WI38 (cell line): ENCODE results near the gene WDR6.

Experiments used
- H3K4me3 ChIP-seq: 2 replicates; pipeline ENCODE4 v1.5.1; 2011; ENCODE audit warnings: low read depth, mild to moderate bottlenecking, control low read depth, low read length
- TF ChIP-seq, protein P1 (sequence below): IDR thresholded peaks from 2 replicates; pipeline ENCODE4 v1.5.1; 2012; ENCODE audit warnings: low read depth, mild to moderate bottlenecking, control low read depth, low read length

Gene WDR6

DNA sequence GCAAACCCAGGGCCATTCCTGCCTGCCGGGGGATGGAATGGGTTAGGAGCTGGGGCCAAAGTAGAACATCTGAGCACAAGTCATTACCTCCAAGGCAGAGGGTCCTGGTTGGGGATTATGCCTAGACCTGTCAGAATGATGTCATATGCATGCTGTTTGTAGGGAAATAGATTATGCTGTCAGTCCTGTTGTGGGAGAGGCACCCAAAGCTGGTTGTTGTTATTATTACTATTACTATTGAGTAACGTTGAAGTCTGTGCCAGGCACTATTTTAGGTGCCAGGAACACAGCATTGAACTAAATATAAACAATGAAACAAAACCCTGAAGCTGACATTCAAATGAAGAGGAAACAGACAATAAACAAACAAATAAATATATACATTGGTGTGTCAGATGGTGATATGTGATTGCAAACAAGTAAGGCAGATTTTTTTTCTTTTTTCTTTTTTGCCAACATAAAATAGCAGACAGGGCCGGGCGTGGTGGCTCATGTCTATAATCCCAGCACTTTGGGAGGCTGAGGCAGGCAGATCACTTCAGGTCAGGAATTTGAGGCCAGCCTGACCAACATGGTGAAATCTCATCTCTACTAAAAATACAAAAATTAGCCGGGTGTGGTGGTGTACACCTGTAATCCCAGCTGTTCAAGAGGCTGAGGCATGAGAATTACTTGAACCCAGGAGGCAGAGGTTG is 15.2 kb upstream of the WDR6 start:
- TF ChIP-seq, protein P1, sequence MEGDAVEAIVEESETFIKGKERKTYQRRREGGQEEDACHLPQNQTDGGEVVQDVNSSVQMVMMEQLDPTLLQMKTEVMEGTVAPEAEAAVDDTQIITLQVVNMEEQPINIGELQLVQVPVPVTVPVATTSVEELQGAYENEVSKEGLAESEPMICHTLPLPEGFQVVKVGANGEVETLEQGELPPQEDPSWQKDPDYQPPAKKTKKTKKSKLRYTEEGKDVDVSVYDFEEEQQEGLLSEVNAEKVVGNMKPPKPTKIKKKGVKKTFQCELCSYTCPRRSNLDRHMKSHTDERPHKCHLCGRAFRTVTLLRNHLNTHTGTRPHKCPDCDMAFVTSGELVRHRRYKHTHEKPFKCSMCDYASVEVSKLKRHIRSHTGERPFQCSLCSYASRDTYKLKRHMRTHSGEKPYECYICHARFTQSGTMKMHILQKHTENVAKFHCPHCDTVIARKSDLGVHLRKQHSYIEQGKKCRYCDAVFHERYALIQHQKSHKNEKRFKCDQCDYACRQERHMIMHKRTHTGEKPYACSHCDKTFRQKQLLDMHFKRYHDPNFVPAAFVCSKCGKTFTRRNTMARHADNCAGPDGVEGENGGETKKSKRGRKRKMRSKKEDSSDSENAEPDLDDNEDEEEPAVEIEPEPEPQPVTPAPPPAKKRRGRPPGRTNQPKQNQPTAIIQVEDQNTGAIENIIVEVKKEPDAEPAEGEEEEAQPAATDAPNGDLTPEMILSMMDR = no peak
- H3K4me3 ChIP-seq = 0 out of 2 replicates have a peak overlapping the region, but pooled peaks have one; percentile 0

- TF ChIP-seq, protein P1 = no peak
- no peak overlapping the region for H3K4me3 ChIP-seq
Observed at GRCh38 chr3:48993834-48994233, 13.4 kb upstream of the WDR6 start.

DNA sequence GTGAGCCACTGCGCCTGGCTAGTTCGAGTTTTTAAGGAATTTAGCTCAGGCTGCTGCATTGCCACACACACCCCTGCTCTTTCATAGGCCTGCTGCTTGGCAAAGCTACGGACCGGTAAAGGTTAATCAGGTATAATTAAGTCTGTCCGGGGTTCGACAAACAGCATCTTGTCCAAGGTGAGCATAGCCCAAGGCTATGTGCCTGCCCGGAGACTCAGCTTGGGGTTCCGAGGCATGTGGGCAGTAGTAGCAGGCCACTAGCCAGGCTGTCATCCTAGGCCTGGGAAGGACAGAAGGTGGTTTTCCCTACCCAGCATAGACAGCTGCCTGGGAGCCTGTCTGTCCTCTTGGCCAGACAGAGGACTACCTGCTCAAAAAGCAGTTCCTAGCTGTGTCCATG is 10.6 kb upstream of the WDR6 start:
- H3K4me3 ChIP-seq = no peak overlapping the region
- TF ChIP-seq, protein P1 = no peak

DNA sequence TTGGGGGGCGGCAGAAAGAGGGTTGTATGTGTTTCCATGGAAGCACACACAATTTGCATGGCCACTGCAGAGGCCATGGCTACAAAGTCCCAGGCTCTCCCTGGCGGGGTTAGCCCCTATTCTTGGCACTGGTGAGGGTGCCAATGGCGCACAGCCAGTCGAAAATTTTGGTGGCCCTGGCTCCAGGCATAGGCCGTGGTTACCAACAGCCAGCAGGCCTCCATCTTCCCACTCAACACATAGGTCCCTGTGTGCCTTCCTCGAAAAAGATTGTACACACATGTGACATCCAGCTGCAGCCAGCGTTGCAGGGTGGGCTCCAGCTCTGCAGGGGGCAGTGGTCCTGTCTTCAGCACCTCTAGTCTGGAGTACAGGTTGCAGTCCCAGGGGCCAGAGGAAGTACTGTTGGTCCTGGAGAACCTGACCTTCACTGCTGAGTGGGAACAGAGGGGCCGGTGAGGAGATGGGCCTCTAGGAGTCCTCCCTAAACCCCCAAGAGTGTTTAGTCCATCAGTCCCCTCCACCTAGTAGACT is 10.0 kb upstream of the WDR6 start:
- H3K4me3 ChIP-seq = no peak overlapping the region
- TF ChIP-seq, protein P1 = no peak

GRCh38 chr3:48997714-48998637 is 9.2 kb upstream of the WDR6 start:
- TF ChIP-seq, protein P1 = no peak
- H3K4me3 ChIP-seq = no peak overlapping the region

DNA sequence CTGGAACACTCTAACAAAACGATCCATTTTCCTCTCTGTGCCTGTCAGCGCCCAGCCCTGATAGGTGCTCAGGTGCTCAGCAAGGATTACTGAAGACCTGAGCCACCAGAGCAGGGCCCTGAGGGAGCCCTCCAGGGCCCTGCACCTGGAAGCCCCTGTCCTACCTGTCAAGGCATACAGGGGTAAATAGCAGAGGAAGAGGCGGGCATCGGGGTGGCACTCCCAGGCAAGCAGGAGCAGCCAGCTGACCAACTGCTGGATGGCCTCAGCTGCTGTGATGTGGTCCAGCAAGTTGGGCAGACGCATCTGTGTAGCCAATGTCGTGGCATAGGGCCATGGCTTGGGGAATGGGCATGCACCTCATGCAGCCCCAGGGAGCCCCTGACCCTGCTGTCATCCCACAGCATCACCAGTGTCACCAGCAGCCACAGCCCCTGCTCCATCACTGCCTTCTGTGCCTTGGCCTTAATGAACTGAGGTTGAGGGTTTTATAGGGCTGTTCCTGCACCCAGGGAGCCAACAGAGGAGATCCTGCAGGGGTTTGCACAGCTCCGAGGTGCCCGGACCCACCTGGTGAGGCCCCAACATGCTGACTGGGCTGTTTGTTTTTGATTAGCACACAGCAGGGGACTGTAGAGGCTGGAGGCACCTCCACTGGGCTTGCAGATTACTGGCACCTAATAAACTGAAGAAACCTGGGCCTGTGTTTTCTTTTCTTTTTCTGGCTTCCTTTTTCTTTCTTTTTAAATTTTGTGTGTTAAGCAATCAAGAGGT is 7.9 kb upstream of the WDR6 start:
- no peak overlapping the region for H3K4me3 ChIP-seq
- TF ChIP-seq, protein P1 = no peak
